GM18909 (cell line): Measurements from ENCODE around the gene STING1.
A peak's percentile ranks its signal among the peaks of the same experiment; 100 is the strongest.
"Not testable (repeated sequence)": the region's sequence is repeated elsewhere in the genome, so short reads cannot be mapped to it uniquely, and the experiment has no call there.

ENCODE experiments used
- ATAC-seq: cut with Tn5 transposase; IDR thresholded peaks from one replicate; pipeline ENCODE4 v1.9.1; 2021; ENCODE audit warnings: mild to moderate bottlenecking; ENCODE audit not compliant: unreplicated experiment, poor library complexity

STING1 gene

GRCh38 chr5:139445325-139446170 lies 37.0 kb downstream of the STING1 start:
- ATAC-seq: no peak

GRCh38 chr5:139443831-139444453 lies 38.6 kb downstream of the STING1 start:
- ATAC-seq: no peak

DNA sequence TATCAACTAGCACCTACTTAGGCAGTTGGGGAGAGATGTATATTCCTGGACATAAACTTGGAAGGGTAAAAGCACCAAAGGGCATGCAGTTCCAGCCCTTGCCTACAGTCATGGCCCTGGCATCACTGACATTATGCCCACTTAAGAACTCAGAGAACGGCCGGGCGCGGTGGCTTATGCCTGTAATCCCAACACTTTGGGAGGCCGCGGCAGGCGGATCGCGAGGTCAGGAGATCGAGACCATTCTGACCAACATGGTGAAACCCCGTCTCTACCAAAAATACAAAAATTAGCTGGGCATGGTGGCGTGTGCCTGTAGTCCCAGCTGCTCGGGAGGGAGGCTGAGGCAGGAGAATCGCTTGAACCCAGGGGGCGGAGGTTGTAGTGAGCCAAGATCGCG lies 42.1 kb downstream of the STING1 start:
- ATAC-seq: not testable (repeated sequence)

DNA sequence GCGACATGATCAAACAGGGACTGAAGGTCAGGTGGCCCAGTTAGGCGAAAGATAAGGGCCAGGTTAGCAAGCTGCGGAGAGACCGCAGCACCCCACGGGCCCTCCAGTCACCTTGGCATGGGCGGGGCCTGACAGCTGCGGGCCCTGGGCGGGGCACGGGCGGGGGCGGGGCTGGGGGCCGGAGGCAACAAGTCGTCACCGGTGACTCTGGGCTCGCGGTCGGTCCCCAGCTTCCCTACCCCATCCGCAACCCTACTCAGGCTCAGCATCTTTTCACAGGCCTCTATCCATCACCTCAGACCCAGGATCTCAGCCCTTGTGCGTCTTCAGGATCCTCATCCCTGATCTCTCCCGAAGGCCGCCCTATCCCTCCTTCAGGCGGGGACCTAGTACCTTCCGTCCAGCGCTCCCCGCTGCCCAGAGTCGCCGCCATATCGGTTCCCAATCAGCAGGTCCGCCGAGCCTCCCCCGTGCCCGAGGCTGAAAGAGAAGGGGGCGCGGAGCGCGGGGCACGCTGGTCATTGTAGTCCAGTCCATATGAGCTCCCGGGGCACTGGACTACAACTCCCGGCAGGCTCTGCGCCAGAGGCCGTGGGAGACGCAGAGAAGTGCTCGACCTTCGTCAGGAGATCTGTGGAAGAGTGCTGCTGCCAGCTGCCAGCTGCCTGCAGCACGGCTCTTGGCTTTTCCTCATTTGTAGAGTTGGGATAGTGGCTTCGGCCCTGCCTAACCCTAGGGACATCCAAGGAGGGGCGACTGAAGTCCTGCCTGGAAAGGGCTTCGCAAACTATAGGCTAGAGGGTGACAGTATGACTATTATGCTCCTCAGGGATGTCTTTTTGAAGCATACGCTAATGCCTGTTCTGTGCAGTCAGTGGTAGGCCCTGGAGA lies 43.3 kb downstream of the STING1 start, which contains the start of gene DNAJC18:
Gene DNAJC18, minus strand, starts transcription at position 513 of the 891 bp plus-strand sequence. Its CDS starts 80 bp downstream, at position 433.
- peak; percentile 90 for ATAC-seq

DNA sequence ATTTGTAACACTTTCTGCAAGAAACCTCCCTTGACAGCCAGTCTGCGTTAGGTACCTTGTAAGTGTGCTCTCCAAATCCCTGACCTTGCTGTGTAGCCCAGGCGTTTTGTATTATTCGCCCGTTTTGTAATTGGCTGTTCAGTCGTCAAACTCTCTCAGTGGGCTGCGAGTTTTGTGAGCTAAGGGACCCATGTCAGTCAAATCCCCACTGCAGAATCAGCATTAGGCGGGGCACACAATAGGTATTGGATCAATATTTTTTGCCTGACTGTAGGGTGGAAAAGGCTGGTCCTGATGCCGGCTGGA lies 43.9 kb downstream of the STING1 start:
- ATAC-seq: no peak

DNA sequence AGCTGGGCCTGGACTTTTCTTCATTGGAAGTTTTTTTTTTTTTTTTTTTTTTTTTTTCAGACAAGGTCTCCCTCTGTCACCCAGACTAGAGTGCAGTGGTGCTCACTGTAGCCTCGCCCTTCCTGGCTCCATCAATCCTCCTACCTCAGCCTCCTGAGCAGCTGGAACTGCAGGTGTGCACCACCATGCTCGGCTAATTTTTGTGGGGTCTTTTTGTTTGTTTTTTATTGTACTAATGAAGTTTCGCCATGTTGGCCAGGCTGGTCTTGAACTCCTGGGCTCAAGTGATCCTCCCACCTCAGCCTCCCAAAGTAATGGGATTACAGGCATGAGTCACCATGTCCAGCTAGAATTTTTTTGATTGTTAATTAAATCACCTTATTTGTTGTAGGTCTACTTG lies 46.9 kb downstream of the STING1 start:
- ATAC-seq: no peak

DNA sequence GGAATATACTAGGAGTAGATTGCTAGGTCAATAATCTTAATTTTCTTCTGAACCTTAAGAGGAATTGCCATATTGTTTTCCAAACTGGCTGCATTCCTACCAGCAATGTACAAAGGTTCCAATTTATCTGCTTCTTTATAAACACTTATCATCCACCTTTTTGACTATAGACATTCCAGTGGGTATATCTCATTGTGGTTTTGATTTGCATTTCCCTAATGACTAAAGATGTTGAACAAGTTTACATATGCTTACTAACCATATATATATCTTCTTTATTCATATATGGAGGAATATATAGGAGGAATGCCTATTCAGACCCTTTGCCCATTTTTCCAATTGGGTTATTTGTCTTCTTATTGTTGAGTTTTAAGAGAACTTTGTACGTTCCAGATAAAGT lies 50.9 kb downstream of the STING1 start:
- ATAC-seq: no peak

DNA sequence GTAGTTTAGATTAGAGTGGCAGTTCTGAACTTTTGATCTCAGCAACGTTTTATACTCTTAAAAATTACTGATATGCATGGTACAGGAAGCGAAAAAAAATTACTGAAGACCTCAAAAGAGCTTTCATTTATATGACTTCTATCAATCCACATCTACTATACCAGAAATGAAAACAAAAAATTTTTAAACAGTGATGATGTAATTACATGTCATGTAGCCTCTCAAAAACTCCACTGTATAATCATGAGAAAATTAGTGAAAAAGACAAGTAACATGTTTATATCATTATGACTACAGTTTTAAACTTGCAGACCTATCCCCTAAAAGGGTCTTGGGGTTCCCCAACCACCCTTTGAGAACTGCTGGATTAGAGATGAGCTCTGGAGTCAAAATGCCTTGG lies 52.5 kb downstream of the STING1 start:
- ATAC-seq: no peak

DNA sequence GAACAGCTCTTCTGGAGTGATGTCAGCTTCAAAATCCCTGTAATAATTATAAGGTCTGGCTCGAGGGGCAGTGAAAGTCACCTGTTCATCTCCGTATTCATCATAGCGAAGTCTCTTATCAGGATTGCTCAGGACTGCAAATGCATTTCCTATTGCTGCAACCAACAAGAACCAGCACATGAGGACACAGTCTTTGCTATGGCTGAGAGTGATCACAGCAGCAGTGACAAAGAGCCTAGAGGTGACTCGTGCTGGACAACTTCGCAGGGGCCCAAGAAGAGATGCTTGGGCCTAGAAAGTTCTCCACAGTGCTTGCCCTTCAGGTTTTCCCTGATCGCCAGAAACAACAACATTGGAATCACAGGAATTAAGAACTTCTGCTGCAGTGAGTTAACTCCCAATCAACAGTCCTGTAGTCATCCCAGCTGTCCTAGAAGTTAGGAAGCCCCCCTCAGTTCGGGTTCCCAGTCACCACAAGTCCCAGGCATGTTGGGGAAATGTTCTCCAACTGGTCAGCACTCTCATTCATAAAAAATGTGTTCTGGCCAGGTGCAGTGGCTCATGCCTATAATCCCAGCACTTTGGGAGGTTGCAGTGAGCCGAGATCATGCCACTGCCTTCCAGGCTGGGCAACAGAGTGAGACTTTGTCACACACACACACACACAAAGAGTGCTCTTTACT lies 56.2 kb downstream of the STING1 start:
- no peak for ATAC-seq
